HepG2 (cell line): ENCODE results near the gene EVA1A. TPM values are rescaled to one million over a fixed set of nuclear protein-coding genes. Genes with fewer than 3 reads are reported as not detected.

Source experiments
- CCAR2 ChIP-seq: fragments of 200-400 bp; formaldehyde crosslinking; optimal IDR thresholded peaks from 2 replicates; pipeline ENCODE3; 2018; ENCODE audit warnings: low read depth, mild to moderate bottlenecking, low read length, moderate library complexity
- CCDC6 ChIP-seq: sonication (generic); formaldehyde crosslinking; IDR thresholded peaks from 2 replicates; pipeline ENCODE4 v1.8.1; 2022; ENCODE audit warnings: mild to moderate bottlenecking, missing genetic modification reagents, moderate library complexity
- CENPBD1 ChIP-seq: sonication (generic); formaldehyde crosslinking; IDR thresholded peaks from 2 replicates; pipeline ENCODE4 v1.8.0; 2022; ENCODE audit warnings: missing genetic modification reagents, low read depth, mild to moderate bottlenecking, borderline replicate concordance
- CHD4 ChIP-seq: fragments of 200-600 bp; sonication (generic); IDR thresholded peaks from 2 replicates; pipeline ENCODE4 v1.7.0; 2017; ENCODE audit warnings: mild to moderate bottlenecking, low read length, borderline replicate concordance
- ELK4 ChIP-seq: sonication (generic); formaldehyde crosslinking; IDR thresholded peaks from 2 replicates; pipeline ENCODE4 v1.9.0; 2021; ENCODE audit warnings: missing genetic modification reagents, borderline replicate concordance
- FOXK2 ChIP-seq: fragments of 450-650 bp; IDR thresholded peaks from 2 replicates; pipeline ENCODE4 v1.6.1; 2016
- GPBP1L1 ChIP-seq: sonication (generic); formaldehyde crosslinking; IDR thresholded peaks from 2 replicates; pipeline ENCODE4 v1.5.0; 2020; ENCODE audit warnings: mild to moderate bottlenecking, missing genetic modification reagents
- MAFG ChIP-seq: sonication (generic); formaldehyde crosslinking; IDR thresholded peaks from 2 replicates; pipeline ENCODE4 v1.5.1; 2020; ENCODE audit warnings: mild to moderate bottlenecking, missing genetic modification reagents
- MAZ ChIP-seq, 2 experiments: sonication (generic) in 1 of 2; formaldehyde crosslinking in 1 of 2; IDR thresholded peaks; 2 replicates each; pipeline versions ENCODE4 v1.5.0 to v1.6.1; 2012 to 2020; ENCODE audit warnings: low read depth in 2 of 2, mild to moderate bottlenecking in 2 of 2, borderline replicate concordance in 1 of 2, improper control_type of control experiment in 1 of 2, low read length in 1 of 2, missing genetic modification reagents in 1 of 2, moderate library complexity in 1 of 2
- NRL ChIP-seq: sonication (generic); formaldehyde crosslinking; IDR thresholded peaks from 2 replicates; pipeline ENCODE4 v1.5.0; 2020; ENCODE audit warnings: missing genetic modification reagents, mild to moderate bottlenecking, moderate library complexity, borderline replicate concordance
- STAT5B ChIP-seq: sonication (generic); formaldehyde crosslinking; IDR thresholded peaks from 2 replicates; pipeline ENCODE4 v1.4.0; 2020; ENCODE audit warnings: missing genetic modification reagents
- TBX2 ChIP-seq: sonication (generic); formaldehyde crosslinking; IDR thresholded peaks from 2 replicates; pipeline ENCODE4 v1.5.0; 2020; ENCODE audit warnings: missing genetic modification reagents, mild to moderate bottlenecking, borderline replicate concordance
- TOE1 ChIP-seq: sonication (generic); formaldehyde crosslinking; IDR thresholded peaks from 2 replicates; pipeline ENCODE4 v1.4.0; 2020; ENCODE audit warnings: mild to moderate bottlenecking, missing genetic modification reagents
- ZBTB44 ChIP-seq: sonication (generic); formaldehyde crosslinking; IDR thresholded peaks from 2 replicates; pipeline ENCODE4 v1.4.0; 2020; ENCODE audit warnings: missing genetic modification reagents
- ZFP1 ChIP-seq: IDR thresholded peaks from 2 replicates; pipeline ENCODE4 v1.6.1; 2016
- ZGPAT ChIP-seq: IDR thresholded peaks from 2 replicates; pipeline ENCODE4 v1.6.1; 2016; ENCODE audit warnings: mild to moderate bottlenecking
- ZNF253 ChIP-seq: sonication (generic); formaldehyde crosslinking; IDR thresholded peaks from 2 replicates; pipeline ENCODE4 v1.8.0; 2022; ENCODE audit warnings: mild to moderate bottlenecking, missing genetic modification reagents, borderline replicate concordance
- ZNF263 ChIP-seq: sonication (generic); formaldehyde crosslinking; IDR thresholded peaks from 2 replicates; pipeline ENCODE4 v1.4.0; 2020; ENCODE audit warnings: missing genetic modification reagents
- ZNF350 ChIP-seq: sonication (generic); formaldehyde crosslinking; IDR thresholded peaks from 2 replicates; pipeline ENCODE4 v1.4.0; 2020; ENCODE audit warnings: mild to moderate bottlenecking, low read depth, missing genetic modification reagents, borderline replicate concordance
- ZNF546 ChIP-seq: sonication (generic); formaldehyde crosslinking; conservative IDR thresholded peaks from 2 replicates; pipeline ENCODE4 v1.8.1; 2023; ENCODE audit warnings: mild to moderate bottlenecking, missing genetic modification reagents
- ZNF672 ChIP-seq: sonication (generic); formaldehyde crosslinking; IDR thresholded peaks from 2 replicates; pipeline ENCODE4 v1.8.1; 2022; ENCODE audit warnings: missing genetic modification reagents
- ZNF678 ChIP-seq: sonication (generic); formaldehyde crosslinking; IDR thresholded peaks from 2 replicates; pipeline ENCODE4 v1.4.0; 2020; ENCODE audit warnings: mild to moderate bottlenecking, missing genetic modification reagents
- ZNF747 ChIP-seq: sonication (generic); formaldehyde crosslinking; IDR thresholded peaks from 2 replicates; pipeline ENCODE4 v1.8.1; 2023; ENCODE audit warnings: missing genetic modification reagents, mild to moderate bottlenecking, borderline replicate concordance
- ZSCAN21 ChIP-seq: sonication (generic); formaldehyde crosslinking; IDR thresholded peaks from 2 replicates; pipeline ENCODE4 v1.8.0; 2022; ENCODE audit warnings: mild to moderate bottlenecking, missing genetic modification reagents, moderate library complexity, borderline replicate concordance
- polyA plus RNA-seq, 8 experiments: library from polyadenylated mRNA; depleted of rRNA in 3 of 8; stranded (reverse) in 7 of 8; unstranded in 1 of 8; fragments of >200 nt; fragmentation: Illumina TruSeq in 4 of 8; extraction: Trizol in 4 of 8; gene quantifications; 2 replicates each; pipeline versions ENCODE4 v1.2.1 to v1.2.3, GENCODE V29; 2011 to 2016; ENCODE audit warnings: low read depth in 4 of 8, missing spikeins in 1 of 8, mixed read lengths in 1 of 8; ENCODE audit not compliant: insufficient read depth in 1 of 8
- total RNA-seq, 5 experiments: library from RNA; depleted of rRNA; stranded (reverse); fragments of >200 nt; fragmentation: Illumina TruSeq; extraction: Trizol; gene quantifications; 2 replicates each; pipeline ENCODE4 v1.2.3, GENCODE V29; 2016; ENCODE audit warnings: low read depth in 1 of 5

Gene EVA1A
- total and polyA plus RNA-seq, 2 of the 13 experiments (the other 11 are each of a cell fraction or from before 2014, with no cell fraction given) = 57.5 to 57.8 TPM

- TF ChIP-seq CENPBD1 (CRISPR knock-in tag) = no peak
- no peak; the same call in 1 of the 2 replicates for TF ChIP-seq ZNF546 (CRISPR knock-in tag)
- no peak for TF ChIP-seq GPBP1L1 (CRISPR knock-in tag)
- TF ChIP-seq ZNF747 = 0 out of 2 replicates have a peak, but pooled peaks have one; percentile 57
- peak; percentile 38; the same call in 1 of the 2 replicates for TF ChIP-seq FOXK2
- no peak for TF ChIP-seq NRL (CRISPR knock-in tag)
- no peak for TF ChIP-seq CCAR2
- TF ChIP-seq ZNF672 (CRISPR knock-in tag) = no peak
- no peak for TF ChIP-seq ZNF253
- TF ChIP-seq ZBTB44 (CRISPR knock-in tag) = no peak
- no peak for TF ChIP-seq ZNF678 (CRISPR knock-in tag)
- no peak for TF ChIP-seq ZNF350 (CRISPR knock-in tag)
- no peak; the same call in 1 of the 2 replicates for TF ChIP-seq ZNF263 (CRISPR knock-in tag)
- no peak for TF ChIP-seq ELK4 (CRISPR knock-in tag)
- TF ChIP-seq ZSCAN21 = no peak
- TF ChIP-seq ZGPAT (CRISPR knock-in tag) = peak; percentile 98
- 0 out of 2 replicates have a peak, but pooled peaks have one; percentile 18 for TF ChIP-seq STAT5B (CRISPR knock-in tag)
- TF ChIP-seq TBX2 (CRISPR knock-in tag) = peak; percentile 67; the same call in 1 of the 2 replicates
- TF ChIP-seq MAFG (CRISPR knock-in tag) = no peak
- peak; percentile 66; the same call in 1 of the 2 replicates for TF ChIP-seq TOE1 (CRISPR knock-in tag)
- no peak; the same call in 1 of the 2 replicates for TF ChIP-seq CHD4
- TF ChIP-seq MAZ (IDR thresholded peaks at IDR 0.05; ENCODE audit: borderline replicate concordance, low read depth, low read length) = no peak
- TF ChIP-seq MAZ (CRISPR knock-in tag; IDR thresholded peaks at IDR 0.05; ENCODE audit: low read depth) = no peak
- peak; percentile 60; the same call in 1 of the 2 replicates for TF ChIP-seq ZFP1
- TF ChIP-seq CCDC6 = no peak
Observed at GRCh38 chr2:75521225-75521872, 39.4 kb downstream of the EVA1A start (continued).
